HEK293T (cell line): ENCODE results near the gene DIP2A.

Experiments
- CTCF ChIA-PET: fragments of 350-600 bp; formaldehyde crosslinking; extraction: SDS; loops from one replicate; lab custom pipeline; 2021; ENCODE audit warnings: antibody characterized with exemption, inconsistent platforms; lab: Yijun Ruan, JAX
- POLR2A ChIA-PET: fragments of 350-600 bp; formaldehyde crosslinking; extraction: SDS; loops from one replicate; lab custom pipeline; 2020; ENCODE audit warnings: antibody characterized with exemption, inconsistent platforms; lab: Yijun Ruan, JAX
- DNase-seq: peaks from one replicate; pipeline ENCODE4 v3.0.0; 2012; ENCODE audit warnings: mixed read lengths; ENCODE audit errors: extremely low spot score
- ARNT ChIP-seq: fragments of 450-650 bp; IDR thresholded peaks from 2 replicates; pipeline ENCODE4 v1.6.1; 2017; ENCODE audit warnings: mild to moderate bottlenecking
- BHLHE40 ChIP-seq: fragments of 450-650 bp; IDR thresholded peaks from 2 replicates; pipeline ENCODE4 v1.6.1; 2016; ENCODE audit warnings: mild to moderate bottlenecking, moderate library complexity, borderline replicate concordance
- CTBP1 ChIP-seq: fragments of 450-650 bp; IDR thresholded peaks from 2 replicates; pipeline ENCODE4 v1.6.1; 2016; ENCODE audit warnings: borderline replicate concordance
- ELF4 ChIP-seq: fragments of 450-650 bp; IDR thresholded peaks from 2 replicates; pipeline ENCODE4 v1.6.1; 2017; ENCODE audit warnings: antibody characterized with exemption
- FOXA1 ChIP-seq: fragments of 450-650 bp; IDR thresholded peaks from 2 replicates; pipeline ENCODE4 v1.6.1; 2016; ENCODE audit warnings: mild to moderate bottlenecking
- FOXK2 ChIP-seq: fragments of 450-650 bp; IDR thresholded peaks from 2 replicates; pipeline ENCODE4 v1.6.1; 2016; ENCODE audit warnings: mild to moderate bottlenecking
- FOXM1 ChIP-seq: fragments of 450-650 bp; IDR thresholded peaks from 2 replicates; pipeline ENCODE4 v1.6.1; 2017; ENCODE audit warnings: mild to moderate bottlenecking, borderline replicate concordance
- HDGF ChIP-seq: fragments of 450-650 bp; IDR thresholded peaks from 2 replicates; pipeline ENCODE4 v1.6.1; 2017; ENCODE audit warnings: antibody characterized with exemption, borderline replicate concordance
- L3MBTL2 ChIP-seq: fragments of 450-650 bp; conservative IDR thresholded peaks from 2 replicates; pipeline ENCODE4 v1.6.1; 2016; ENCODE audit warnings: mild to moderate bottlenecking
- LEF1 ChIP-seq: fragments of 450-650 bp; IDR thresholded peaks from 2 replicates; pipeline ENCODE4 v1.6.1; 2017; ENCODE audit warnings: mild to moderate bottlenecking, borderline replicate concordance
- NFRKB ChIP-seq: fragments of 450-650 bp; IDR thresholded peaks from 2 replicates; pipeline ENCODE4 v1.6.1; 2016; ENCODE audit warnings: mild to moderate bottlenecking, moderate library complexity
- PKNOX1 ChIP-seq: fragments of 450-650 bp; IDR thresholded peaks from 2 replicates; pipeline ENCODE4 v1.6.1; 2016
- SP1 ChIP-seq: fragments of 450-650 bp; IDR thresholded peaks from 2 replicates; pipeline ENCODE4 v1.6.1; 2017
- SUZ12 ChIP-seq: fragments of 450-650 bp; IDR thresholded peaks from 2 replicates; pipeline ENCODE4 v1.6.1; 2016; ENCODE audit warnings: mild to moderate bottlenecking
- TARDBP ChIP-seq: fragments of 450-650 bp; IDR thresholded peaks from 2 replicates; pipeline ENCODE4 v1.6.1; 2016
- ZNF384 ChIP-seq: fragments of 450-650 bp; IDR thresholded peaks from 2 replicates; pipeline ENCODE4 v1.6.1; 2016

The DIP2A gene

DNA sequence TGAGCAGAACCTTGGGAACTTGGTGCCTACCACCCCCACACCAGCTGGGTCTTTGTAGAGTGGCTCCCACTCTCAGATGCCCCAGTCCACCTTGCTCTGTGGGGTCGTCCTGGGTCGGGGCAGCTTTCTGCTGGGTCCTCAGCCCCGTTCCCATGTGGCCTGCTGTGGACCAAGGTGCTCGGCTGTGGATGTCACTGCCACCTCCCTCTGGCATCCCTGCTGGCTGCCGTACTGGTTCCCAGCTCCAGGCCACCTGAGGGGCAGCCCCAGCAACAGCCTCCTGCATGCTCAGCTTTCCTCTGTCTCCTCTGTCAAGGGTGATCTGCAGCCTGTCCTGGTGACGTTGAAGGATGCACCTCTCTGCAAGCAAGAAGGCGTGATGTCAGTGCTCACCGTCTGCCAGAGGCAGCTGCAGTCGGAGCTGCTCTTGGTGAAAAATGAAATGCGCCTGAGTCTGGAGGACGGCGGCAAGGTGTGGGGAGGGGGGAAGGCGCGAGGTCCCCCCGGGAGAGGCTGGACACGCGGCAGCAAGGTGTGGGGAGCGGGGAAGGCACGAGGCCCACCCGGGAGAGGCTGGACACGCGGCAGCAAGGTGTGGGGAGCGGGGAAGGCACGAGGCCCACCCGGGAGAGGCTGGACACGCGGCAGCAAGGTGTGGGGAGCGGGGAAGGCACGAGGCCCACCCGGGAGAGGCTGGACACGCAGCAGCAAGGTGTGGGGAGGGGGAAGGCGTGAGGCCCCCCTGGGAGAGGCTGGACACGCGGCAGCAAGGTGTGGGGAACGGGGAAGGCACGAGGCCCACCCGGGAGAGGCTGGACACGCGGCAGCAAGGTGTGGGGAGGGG, 45.9 kb upstream of the DIP2A start:
- TF ChIP-seq ELF4: no peak
- TF ChIP-seq HDGF: no peak
- no peak for TF ChIP-seq BHLHE40
- TF ChIP-seq FOXM1: no peak
- no peak for TF ChIP-seq ARNT
- TF ChIP-seq FOXK2: no peak
- no peak for TF ChIP-seq LEF1
- no peak for TF ChIP-seq SUZ12
- TF ChIP-seq L3MBTL2: no peak
- TF ChIP-seq NFRKB: no peak
- TF ChIP-seq SP1: no peak
- TF ChIP-seq FOXA1: no peak
- TF ChIP-seq ZNF384: no peak
- no peak for TF ChIP-seq TARDBP
- ChIA-PET POLR2A (no interaction called here), CTCF (interaction anchor here (1.0 kb wide), 1 partner anchor 22 kb away, joined by 3 read pairs; no protein-coding TSS in a partner anchor)
- no peak for DNase-seq

GRCh38 chr21:46413365-46413696, 45.4 kb upstream of the DIP2A start:
- TF ChIP-seq ARNT (no peak), FOXA1 (no peak), FOXK2 (no peak), SUZ12 (no peak), TARDBP (no peak), HDGF (no peak), PKNOX1 (no peak)
- CTCF ChIA-PET: no interaction called here
- POLR2A ChIA-PET: no interaction called here

DNA sequence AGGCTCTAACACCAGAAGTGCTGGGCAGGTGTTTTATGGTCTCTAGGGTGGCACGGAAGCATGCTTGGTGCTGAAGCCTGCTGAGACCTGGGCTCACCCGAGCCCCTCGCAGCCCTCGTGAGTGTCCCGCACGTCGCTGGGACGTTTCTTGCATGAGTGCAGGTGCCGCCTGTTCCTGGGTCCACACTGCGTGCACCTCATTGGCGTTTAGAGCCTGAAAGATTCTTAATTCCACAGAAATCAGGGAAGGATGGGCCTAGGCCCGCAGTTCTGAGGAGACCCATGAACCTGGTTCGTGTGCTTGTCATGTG, 43.8 kb upstream of the DIP2A start:
- CTCF ChIA-PET: no interaction called here
- DNase-seq: no peak
- TF ChIP-seq TARDBP: no peak
- no peak for TF ChIP-seq SP1
- no peak for TF ChIP-seq BHLHE40
- no peak for TF ChIP-seq ELF4
- no peak for TF ChIP-seq ZNF384
- no peak for TF ChIP-seq LEF1
- TF ChIP-seq FOXK2: no peak
- TF ChIP-seq PKNOX1: no peak
- no peak for TF ChIP-seq SUZ12
- no peak for TF ChIP-seq CTBP1
- no peak for TF ChIP-seq ARNT
- TF ChIP-seq HDGF: no peak
- TF ChIP-seq FOXA1: no peak
- TF ChIP-seq FOXM1: no peak
- no peak for TF ChIP-seq NFRKB
- no peak for TF ChIP-seq L3MBTL2
- POLR2A ChIA-PET: no interaction called here

More at GRCh38 chr21:46413365-46413696, 45.4 kb upstream of the DIP2A start:
- DNase-seq: no peak

GRCh38 chr21:46416551-46416950, 42.1 kb upstream of the DIP2A start:
- TF ChIP-seq FOXA1 (no peak), L3MBTL2 (no peak), CTBP1 (no peak), FOXM1 (no peak)
- ChIA-PET POLR2A (no interaction called here), CTCF (no interaction called here)
- DNase-seq: no peak

DNA sequence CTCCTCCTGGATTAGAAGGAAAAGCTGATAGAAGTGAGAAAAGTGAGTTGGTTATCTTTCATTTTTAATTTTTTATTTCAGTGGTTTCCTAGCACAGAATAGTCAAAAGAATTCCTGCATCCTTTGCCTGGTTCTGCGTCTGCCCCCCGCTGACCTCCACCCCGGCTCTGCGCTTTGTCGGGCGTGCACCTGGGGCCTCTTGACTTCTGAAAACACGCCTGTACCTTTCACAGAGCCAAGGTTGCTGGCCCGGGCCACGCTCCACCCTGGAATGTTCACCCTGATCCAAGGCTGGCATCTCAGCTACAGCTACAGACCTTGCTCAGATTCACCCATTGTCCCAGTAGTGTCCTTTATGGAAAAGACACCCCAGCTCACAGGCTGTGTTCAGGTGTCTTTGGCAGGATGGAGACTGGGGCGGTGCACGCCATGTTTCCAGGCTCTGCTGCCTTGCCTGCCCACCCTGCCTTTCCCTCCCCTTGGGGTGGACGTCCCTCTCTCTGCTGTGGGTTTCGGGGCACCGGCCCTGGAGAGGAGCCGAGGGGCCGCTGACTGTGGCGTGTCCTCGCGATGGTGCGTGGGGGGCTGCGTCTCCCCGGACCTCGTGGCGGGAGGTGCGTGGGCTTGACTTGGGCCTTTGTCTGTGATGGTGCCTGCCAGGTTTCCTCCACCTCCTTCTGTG, 40.3 kb upstream of the DIP2A start:
- TF ChIP-seq NFRKB: no peak
- TF ChIP-seq CTBP1: no peak
- no peak for TF ChIP-seq ZNF384
- no peak for TF ChIP-seq SP1
- no peak for TF ChIP-seq FOXK2
- no peak for TF ChIP-seq L3MBTL2
- TF ChIP-seq SUZ12: no peak
- no peak for TF ChIP-seq ARNT
- TF ChIP-seq PKNOX1: no peak
- no peak for TF ChIP-seq FOXA1
- TF ChIP-seq FOXM1: no peak
- no peak for TF ChIP-seq TARDBP
- no peak for TF ChIP-seq BHLHE40
- no peak for TF ChIP-seq ELF4
- no peak for TF ChIP-seq HDGF
- CTCF ChIA-PET: no interaction called here
- no peak for DNase-seq
- POLR2A ChIA-PET: no interaction called here
